Endothelial cell of umbilical vein (primary cell): ENCODE measurements around the gene IL21. TPM values are rescaled to one million over a fixed set of nuclear protein-coding genes. Genes with fewer than 3 reads are reported as not detected.

ENCODE experiments used
- Bru-seq: library from RNA; stranded (reverse); fragments of 400-500 nt; gene quantifications from one replicate; lab custom pipeline; 2021; lab: Mats Ljungman, UMichigan
- BruChase-seq, 2 experiments: library from RNA; stranded (reverse); fragments of 400-500 nt; gene quantifications; one replicate each; lab custom pipeline; 2021; lab: Mats Ljungman, UMichigan
- BruUV-seq: library from RNA; stranded (reverse); fragments of 400-500 nt; replicated peaks from 2 replicates; lab custom pipeline; 2021; lab: Mats Ljungman, UMichigan
- CTCF ChIA-PET: fragments of 300-600, 350-600 bp; sonication (Branson Sonifier 250); formaldehyde crosslinking; loops from one replicate; lab custom pipeline; 2021; ENCODE audit warnings: antibody characterized with exemption, inconsistent platforms; lab: Charles Lee
- POLR2A ChIA-PET: fragments of 300-600, 350-600 bp; sonication (Branson Sonifier 250); formaldehyde crosslinking; loops from one replicate; lab custom pipeline; 2021; ENCODE audit warnings: antibody characterized with exemption, inconsistent platforms; lab: Charles Lee
- DNase-seq: peaks from one replicate; pipeline ENCODE4 v3.0.0-alpha.2; 2011; ENCODE audit warnings: low read depth, low spot score
- FAIRE-seq: peaks from 2 replicates; lab custom pipeline; 2011; peaks lifted over from hg19 to GRCh38; lab: Jason Lieb, UNC
- H2AFZ ChIP-seq: 2 replicates; pipeline ENCODE4 v1.6.0; 2012; ENCODE audit warnings: low read depth, low read length, control low read depth, inconsistent platforms
- H3K27ac ChIP-seq: 2 replicates; pipeline ENCODE4 v1.5.1; 2011; ENCODE audit warnings: low read depth, mild to moderate bottlenecking, control low read depth, low read length, moderate library complexity; ENCODE audit not compliant: insufficient read depth
- H3K27me3 ChIP-seq, 2 experiments: 2 replicates each; pipeline versions ENCODE4 v1.6.0 to v1.6.1; 2011; ENCODE audit warnings: low read length in 2 of 2, mixed read lengths in 1 of 2; ENCODE audit not compliant: control insufficient read depth in 2 of 2, insufficient read depth in 2 of 2
- H3K36me3 ChIP-seq, 2 experiments: 2 replicates in 1 of 2; 3 replicates in 1 of 2; pipeline ENCODE4 v1.5.1; 2011; ENCODE audit warnings: low read length in 2 of 2, mild to moderate bottlenecking in 1 of 2, moderate library complexity in 1 of 2; ENCODE audit not compliant: control insufficient read depth in 2 of 2, insufficient read depth in 2 of 2; ENCODE audit errors: extremely low read depth in 1 of 2
- H3K4me1 ChIP-seq: 3 replicates; pipeline ENCODE4 v1.5.1; 2011; ENCODE audit warnings: mild to moderate bottlenecking, low read length; ENCODE audit not compliant: control insufficient read depth, insufficient read depth; ENCODE audit errors: extremely low read depth
- H3K4me2 ChIP-seq: 2 replicates; pipeline ENCODE4 v1.6.1; 2011; ENCODE audit warnings: low read length, control low read depth, mixed read lengths; ENCODE audit not compliant: insufficient read depth
- H3K4me3 ChIP-seq, 3 experiments: fragments of 200-600 bp in 1 of 3; sonication (generic), shearing (Covaris generic) in 1 of 3; replicated peaks in 1 of 3; 2 replicates each; pipeline ENCODE4 v1.5.1; 2011 to 2016; ENCODE audit warnings: control low read depth in 3 of 3, low read length in 3 of 3, mild to moderate bottlenecking in 2 of 3, inconsistent platforms in 1 of 3, low read depth in 1 of 3, moderate library complexity in 1 of 3; ENCODE audit not compliant: insufficient read depth in 1 of 3
- H3K79me2 ChIP-seq: 2 replicates; pipeline ENCODE4 v1.6.0; 2012; ENCODE audit warnings: low read length, inconsistent platforms; ENCODE audit not compliant: control insufficient read depth, insufficient read depth
- H3K9ac ChIP-seq: replicated peaks from 2 replicates; pipeline ENCODE3; 2011; ENCODE audit warnings: low read length, control low read depth; ENCODE audit not compliant: insufficient read depth; ENCODE audit errors: extremely low read depth
- H3K9me1 ChIP-seq: replicated peaks from 3 replicates; pipeline ENCODE4 v1.6.0; 2011; ENCODE audit warnings: mild to moderate bottlenecking, low read length; ENCODE audit not compliant: control insufficient read depth, insufficient read depth; ENCODE audit errors: extremely low read depth
- H3K9me3 ChIP-seq: replicated peaks from 2 replicates; pipeline ENCODE4 v1.5.1; 2012; ENCODE audit warnings: low read length, inconsistent platforms; ENCODE audit not compliant: control insufficient read depth, insufficient read depth
- H4K20me1 ChIP-seq: replicated peaks from 2 replicates; pipeline ENCODE3; 2011; ENCODE audit warnings: mild to moderate bottlenecking, low read length; ENCODE audit not compliant: control insufficient read depth, insufficient read depth; ENCODE audit errors: extremely low read depth
- EZH2 ChIP-seq: IDR thresholded peaks from 2 replicates; pipeline ENCODE4 v1.6.1; 2012; ENCODE audit warnings: borderline replicate concordance, low read depth, mild to moderate bottlenecking, moderate library complexity, low read length, inconsistent platforms; ENCODE audit not compliant: severe bottlenecking
- FOS ChIP-seq: IDR thresholded peaks from 2 replicates; pipeline ENCODE4 v1.6.1; 2011; ENCODE audit warnings: mild to moderate bottlenecking, low read length, moderate library complexity, borderline replicate concordance; ENCODE audit not compliant: insufficient read depth
- GATA2 ChIP-seq: IDR thresholded peaks from 2 replicates; pipeline ENCODE4 v1.7.0; 2011; ENCODE audit warnings: low read depth, mild to moderate bottlenecking, moderate library complexity, mixed read lengths, low read length; ENCODE audit not compliant: insufficient read length, insufficient read depth
- JUN ChIP-seq: IDR thresholded peaks from 2 replicates; pipeline ENCODE4 v1.6.1; 2011; ENCODE audit warnings: borderline replicate concordance, low read depth; ENCODE audit not compliant: insufficient read length, insufficient read depth
- MAX ChIP-seq: IDR thresholded peaks from 2 replicates; pipeline ENCODE4 v1.6.1; 2011; ENCODE audit not compliant: insufficient read depth, insufficient read length
- MYC ChIP-seq: IDR thresholded peaks from one replicate; pipeline ENCODE4 v1.6.1; 2011; ENCODE audit warnings: mild to moderate bottlenecking, low read depth, low read length
- POLR2A ChIP-seq: IDR thresholded peaks from 2 replicates; pipeline ENCODE4 v1.6.1; 2012; ENCODE audit warnings: low read depth, mild to moderate bottlenecking, control low read depth, low read length
- POLR2AphosphoS5 ChIP-seq: IDR thresholded peaks from 2 replicates; pipeline ENCODE4 v1.6.1; 2012; ENCODE audit warnings: low read depth, mild to moderate bottlenecking, control low read depth, low read length, moderate library complexity; ENCODE audit not compliant: insufficient read depth
- dilution Hi-C: fragments of 300-500 bp; cut with MboI; formaldehyde crosslinking; loops from one replicate; pipeline ENCODE4 v1.15.0; 2019; ENCODE audit warnings: low sequenced_read_pairs; ENCODE audit not compliant: extremely low pct_ligation_motif_present
- intact Hi-C: fragments of 100-400 bp; cut with micrococcal nuclease; formaldehyde crosslinking; loops from one replicate; pipeline ENCODE4 v1.10.0; 2022
- long read RNA-seq: library from polyadenylated mRNA; stranded (forward); transcript quantifications from one replicate; pipeline ENCODE4 v2.0.0, GENCODE V29; 2021
- polyA minus RNA-seq, 3 experiments: library from RNA; depleted of rRNA, polyadenylated mRNA; stranded (reverse); fragments of >200 nt; gene quantifications; 1 replicate in 1 of 3; 2 replicates in 2 of 3; pipeline ENCODE4 v1.2.3, GENCODE V29; 2011
- polyA plus RNA-seq, 4 experiments: library from polyadenylated mRNA; depleted of rRNA in 3 of 4; stranded (reverse) in 3 of 4; unstranded in 1 of 4; fragments of >200 nt; gene quantifications; 2 replicates each; pipeline versions ENCODE4 v1.2.1 to v1.2.3, GENCODE V29; 2011 to 2012; ENCODE audit warnings: missing spikeins in 1 of 4
- total RNA-seq: library from RNA; stranded (reverse); gene quantifications from 2 replicates; pipeline ENCODE4 v1.2.3, GENCODE V29; 2021
- TF ChIP-seq, protein P1 (sequence below), 2 donors: IDR thresholded peaks; 1 replicate in 1 of 2; 2 replicates in 1 of 2; pipeline ENCODE4 v1.5.1; 2011; ENCODE audit warnings: low read length in 2 of 2, mild to moderate bottlenecking in 2 of 2, moderate library complexity in 2 of 2, control low read depth in 1 of 2, inconsistent platforms in 1 of 2, low read depth in 1 of 2; ENCODE audit not compliant: insufficient read depth in 1 of 2; ENCODE audit errors: extremely low read depth in 1 of 2

IL21 gene
- not detected in 2 replicates for total RNA-seq
- not detected in 2 replicates for polyA plus RNA-seq
- polyA plus RNA-seq (2011; cell fraction: cytosol; rRNA removed): not detected in 2 replicates
- not detected in 2 replicates for polyA plus RNA-seq (2011; cell fraction: nucleus; rRNA removed)
- not detected in 2 replicates for polyA plus RNA-seq (2012)
- polyA minus RNA-seq: not detected in 2 replicates
- not detected for polyA minus RNA-seq (2011; cell fraction: cytosol; rRNA and poly(A)+ RNA removed)
- not detected in 2 replicates for polyA minus RNA-seq (2011; cell fraction: nucleus; rRNA and poly(A)+ RNA removed)
- Bru-seq, nascent RNA: not detected
- not detected for BruChase-seq, experiment 1, labeled RNA remaining after a 6-hour chase
- not detected for BruChase-seq, experiment 2, labeled RNA remaining after a 2-hour chase
- long read RNA-seq: 0 reads

GRCh38 chr4:122621016-122621507, at the start of gene IL21:
Gene IL21, minus strand, starts transcription at chr4:122621066. Its CDS starts 55 bp downstream, at chr4:122621011.
- BruUV-seq: no TSS peak
- TF ChIP-seq JUN (no peak), MAX (no peak), FOS (no peak), POLR2A (no peak), EZH2 (no peak), MYC (no peak), POLR2AphosphoS5 (no peak), GATA2 (no peak)
- TF ChIP-seq, protein P1, sequence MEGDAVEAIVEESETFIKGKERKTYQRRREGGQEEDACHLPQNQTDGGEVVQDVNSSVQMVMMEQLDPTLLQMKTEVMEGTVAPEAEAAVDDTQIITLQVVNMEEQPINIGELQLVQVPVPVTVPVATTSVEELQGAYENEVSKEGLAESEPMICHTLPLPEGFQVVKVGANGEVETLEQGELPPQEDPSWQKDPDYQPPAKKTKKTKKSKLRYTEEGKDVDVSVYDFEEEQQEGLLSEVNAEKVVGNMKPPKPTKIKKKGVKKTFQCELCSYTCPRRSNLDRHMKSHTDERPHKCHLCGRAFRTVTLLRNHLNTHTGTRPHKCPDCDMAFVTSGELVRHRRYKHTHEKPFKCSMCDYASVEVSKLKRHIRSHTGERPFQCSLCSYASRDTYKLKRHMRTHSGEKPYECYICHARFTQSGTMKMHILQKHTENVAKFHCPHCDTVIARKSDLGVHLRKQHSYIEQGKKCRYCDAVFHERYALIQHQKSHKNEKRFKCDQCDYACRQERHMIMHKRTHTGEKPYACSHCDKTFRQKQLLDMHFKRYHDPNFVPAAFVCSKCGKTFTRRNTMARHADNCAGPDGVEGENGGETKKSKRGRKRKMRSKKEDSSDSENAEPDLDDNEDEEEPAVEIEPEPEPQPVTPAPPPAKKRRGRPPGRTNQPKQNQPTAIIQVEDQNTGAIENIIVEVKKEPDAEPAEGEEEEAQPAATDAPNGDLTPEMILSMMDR (IDR thresholded peaks at IDR 0.05; ENCODE audit: extremely low read depth in 1 of 2, insufficient read depth in 1 of 2, low read depth in 1 of 2, low read length in 2 of 2): no peak
- no peaks in the 10 kb centered on the region for H3K9me3 ChIP-seq
- dilution Hi-C loops (no loop called here), intact Hi-C loops (no loop called here)
- ChIA-PET CTCF (interaction anchor here (0.6 to 1.2 kb wide), 2 partner anchors 14 to 46 kb away, joined by 3 to 4 read pairs; no protein-coding TSS in a partner anchor), POLR2A (no interaction called here)
- FAIRE-seq (no peak), DNase-seq (no peak)
- no peaks in the 10 kb centered on the region for H4K20me1 ChIP-seq
- no peak within 1 kb of the TSS for H3K4me3 ChIP-seq
- H3K4me1 ChIP-seq: no peaks in the 10 kb centered on the region
- H2AFZ ChIP-seq: no peak within 1 kb of the TSS
- H3K27ac ChIP-seq: no peak within 1 kb of the TSS
- H3K9me1 ChIP-seq: no peaks in the 10 kb centered on the region
- no peaks in the 10 kb centered on the region for H3K36me3 ChIP-seq
- H3K4me2 ChIP-seq: no peak within 1 kb of the TSS
- H3K79me2 ChIP-seq: no peaks in the 10 kb centered on the region
- H3K9ac ChIP-seq: no peak within 1 kb of the TSS
- peaks cover 7 to 13% of the 10 kb centered on the region in 2 experiments for H3K27me3 ChIP-seq
